Measurements from ENCODE around the gene GAB1.

The GAB1 gene

GRCh38 chr4:143402776-143403552 is 66.3 kb downstream of the GAB1 start:
- no peak for DNase-seq (ENCODE audit: low read depth)
- TF ChIP-seq CTCF (IDR thresholded peaks at IDR 0.05; ENCODE audit: control insufficient read depth, extremely low read depth, insufficient read depth): no peak
- H3K4me3 ChIP-seq (ENCODE audit: low read depth, low read length): no peak overlapping the region

- H3K4me3 ChIP-seq (ENCODE audit: low read depth, low read length): no peak overlapping the region
- TF ChIP-seq CTCF (IDR thresholded peaks at IDR 0.05; ENCODE audit: control insufficient read depth, extremely low read depth, insufficient read depth): no peak
- no peak for DNase-seq (ENCODE audit: low read depth)
These were observed 66.8 kb downstream of the GAB1 start for GRCh38 chr4:143403553-143403820.

- DNase-seq (ENCODE audit: low read depth): no peak
- H3K4me3 ChIP-seq (ENCODE audit: low read depth, low read length): no peak overlapping the region
- TF ChIP-seq CTCF (IDR thresholded peaks at IDR 0.05; ENCODE audit: control insufficient read depth, extremely low read depth, insufficient read depth): no peak
These were observed 67.9 kb downstream of the GAB1 start for GRCh38 chr4:143404555-143404954.

GRCh38 chr4:143405075-143405730 is 68.5 kb downstream of the GAB1 start:
- TF ChIP-seq CTCF (IDR thresholded peaks at IDR 0.05; ENCODE audit: control insufficient read depth, extremely low read depth, insufficient read depth): no peak
- DNase-seq (ENCODE audit: low read depth): no peak
- no peak overlapping the region for H3K4me3 ChIP-seq (ENCODE audit: low read depth, low read length)

GRCh38 chr4:143406523-143406922 is 69.8 kb downstream of the GAB1 start:
- DNase-seq (ENCODE audit: low read depth): no peak
- no peak overlapping the region for H3K4me3 ChIP-seq (ENCODE audit: low read depth, low read length)
- TF ChIP-seq CTCF (IDR thresholded peaks at IDR 0.05; ENCODE audit: control insufficient read depth, extremely low read depth, insufficient read depth): no peak

GRCh38 chr4:143407474-143407873 is 70.8 kb downstream of the GAB1 start:
- TF ChIP-seq CTCF (IDR thresholded peaks at IDR 0.05; ENCODE audit: control insufficient read depth, extremely low read depth, insufficient read depth): no peak
- H3K4me3 ChIP-seq (ENCODE audit: low read depth, low read length): no peak overlapping the region
- no peak for DNase-seq (ENCODE audit: low read depth)

GRCh38 chr4:143407888-143408287 is 71.2 kb downstream of the GAB1 start:
- TF ChIP-seq CTCF (IDR thresholded peaks at IDR 0.05; ENCODE audit: control insufficient read depth, extremely low read depth, insufficient read depth): no peak
- H3K4me3 ChIP-seq (ENCODE audit: low read depth, low read length): no peak overlapping the region
- DNase-seq (ENCODE audit: low read depth): no peak

Data from LNCaP clone FGC (cell line).